Measurements from ENCODE around the gene CCL16. TPM values are rescaled to one million over a fixed set of nuclear protein-coding genes. Genes with fewer than 3 reads are reported as not detected.

CCL16 gene
- total and polyA plus RNA-seq, 12 donors: 0.03 to 0.88 TPM; not detected in 10

GRCh38 chr17:36011201-36011600 lies 29.9 kb upstream of the CCL16 start:
- intact Hi-C loops (cut with DNase I): no loop called here
- TF ChIP-seq CTCF (IDR thresholded peaks at IDR 0.05): no peak
- Histone ChIP-seq H3K27ac (no peak overlapping the region), H3K36me3 (no peaks in the 10 kb centered on the region), H3K9me3 (peaks cover 0 to 38% (median 4%) of the 10 kb centered on the region in 11 donors), H3K4me3 (no peak overlapping the region), H3K4me1 (no peaks in the 10 kb centered on the region), H3K27me3 (no peaks in the 10 kb centered on the region)
- WGBS, 2 donors: 71 to 72% methylated on average over 2 of the region's 2 CpGs
- DNase-seq: no peak
- no peak for ATAC-seq

- TF ChIP-seq CTCF (IDR thresholded peaks at IDR 0.05): peak in 5 of 9 donors; percentile 12 to 43 (median 24)
- ATAC-seq (no peak), DNase-seq (no peak)
- intact Hi-C loops (cut with DNase I): loop anchor here in 1 of 10 donors (10.0 kb wide), 1 partner anchor 56 kb away; the partner anchor contains the start of gene CCL18
- Histone ChIP-seq H3K4me3 (no peak overlapping the region), H3K4me1 (no peaks in the 10 kb centered on the region), H3K9me3 (peaks cover 0 to 38% (median 4%) of the 10 kb centered on the region in 11 donors), H3K27ac (no peak overlapping the region), H3K36me3 (no peaks in the 10 kb centered on the region), H3K27me3 (peaks cover 0 to 6% (median 0%) of the 10 kb centered on the region in 7 donors)
- WGBS, 2 donors: 79% methylated on average over 14 of the region's 14 CpGs
Measured at GRCh38 chr17:36008998-36009665, 27.8 kb upstream of the CCL16 start.

GRCh38 chr17:36004594-36005108 lies 23.4 kb upstream of the CCL16 start:
- TF ChIP-seq CTCF (IDR thresholded peaks at IDR 0.05): no peak
- no peak for DNase-seq
- intact Hi-C loops (cut with DNase I): loop anchor here in 1 of 10 donors (10.0 kb wide), 1 partner anchor 60 kb away; the partner anchor contains the start of gene CCL18
- Histone ChIP-seq H3K27me3 (peaks cover 0 to 6% (median 0%) of the 10 kb centered on the region in 7 donors), H3K36me3 (no peaks in the 10 kb centered on the region), H3K9me3 (peaks cover 0 to 17% (median 0%) of the 10 kb centered on the region in 11 donors), H3K27ac (no peak overlapping the region), H3K4me3 (no peak overlapping the region), H3K4me1 (no peaks in the 10 kb centered on the region)
- ATAC-seq: no peak
- WGBS, 2 donors: 67 to 77% methylated on average over 4 of the region's 4 CpGs

DNA sequence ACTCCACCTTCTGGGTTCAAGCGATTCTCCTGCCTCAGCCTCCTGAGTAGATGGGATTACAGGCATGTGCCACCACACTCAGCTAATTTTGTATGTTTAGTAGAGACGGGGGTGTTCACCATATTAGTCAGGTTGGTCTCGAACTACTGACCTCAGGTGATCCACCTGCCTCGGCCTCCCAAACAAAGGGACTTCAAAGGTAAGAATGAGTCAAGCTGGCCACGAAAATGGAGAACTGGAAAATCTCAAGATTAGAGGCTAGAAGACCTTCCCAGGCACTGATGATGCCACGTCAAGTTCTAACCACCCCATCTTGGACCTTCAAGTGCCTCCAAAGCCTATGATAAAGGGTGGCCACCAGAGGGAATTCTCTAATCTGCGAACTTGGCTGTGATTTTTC lies 21.3 kb upstream of the CCL16 start:
- 89 to 92% methylated on average over 7 of the region's 7 CpGs for WGBS, 2 donors
- intact Hi-C loops (cut with DNase I): loop anchor here in 1 of 10 donors (10.0 kb wide), 1 partner anchor 62 kb away; the partner anchor contains the start of gene CCL18
- no peaks in the 10 kb centered on the region for H3K4me1 ChIP-seq
- H3K27me3 ChIP-seq: peaks cover 0 to 6% (median 0%) of the 10 kb centered on the region in 7 donors
- H3K9me3 ChIP-seq: no peaks in the 10 kb centered on the region
- H3K36me3 ChIP-seq: no peaks in the 10 kb centered on the region
- no peak for TF ChIP-seq CTCF (IDR thresholded peaks at IDR 0.05)
- H3K4me3 ChIP-seq: no peak overlapping the region
- no peak for DNase-seq
- ATAC-seq: no peak
- H3K27ac ChIP-seq: no peak overlapping the region
